NOMO-1 treated with DMSO at 0.1 percent for 48 hours (cell line): ENCODE results near the gene E2F3.
"Not testable (repeated sequence)": the region's sequence is repeated elsewhere in the genome, so short reads cannot be mapped to it uniquely, and the experiment has no call there.

Experiments
- DNase-seq: peaks from one replicate; lab custom pipeline; 2025; ENCODE audit not compliant: unreplicated experiment; lab: John Stamatoyannopoulos, UW

Gene E2F3

GRCh38 chr6:20525208-20525607, 123.5 kb downstream of the E2F3 start:
- DNase-seq, result not testable (repeated sequence)

- DNase-seq, result peak; percentile 61
Measured at GRCh38 chr6:20529086-20529448, 127.4 kb downstream of the E2F3 start.

GRCh38 chr6:20532881-20533280, 131.2 kb downstream of the E2F3 start:
- no peak for DNase-seq

- DNase-seq, result peak; percentile 37
Measured at GRCh38 chr6:20533746-20534294, 132.1 kb downstream of the E2F3 start.

GRCh38 chr6:20534295-20535262, 132.9 kb downstream of the E2F3 start, which contains the start of gene CDKAL1:
CDKAL1 (plus strand) TSS chr6:20534457; CDS start chr6:20546351, 11,894 bp downstream.
- peak; percentile 87 for DNase-seq

- DNase-seq, result no peak
Measured at GRCh38 chr6:20538131-20538662, 136.5 kb downstream of the E2F3 start.

GRCh38 chr6:20538907-20539306, 137.2 kb downstream of the E2F3 start:
- DNase-seq, result no peak

- no peak for DNase-seq
Measured at GRCh38 chr6:20539387-20539786, 137.7 kb downstream of the E2F3 start.

GRCh38 chr6:20540683-20541082, 139.0 kb downstream of the E2F3 start:
- DNase-seq, result no peak

- no peak for DNase-seq
Measured at GRCh38 chr6:20541382-20541781, 139.7 kb downstream of the E2F3 start.

GRCh38 chr6:20542927-20543602, 141.4 kb downstream of the E2F3 start:
- no peak for DNase-seq
